Gastrocnemius medialis (tissue), 4 donors: ENCODE data around the gene SUN1.

Experiments
- POLR2A ChIP-seq, 2 donors: fragments of 450-650 bp; IDR thresholded peaks; one replicate each; pipeline ENCODE4 v1.6.1; 2017; ENCODE audit warnings: antibody characterized with exemption in 2 of 2, mild to moderate bottlenecking in 2 of 2, moderate library complexity in 2 of 2
- TF ChIP-seq, protein P1 (sequence below), 5 experiments: fragments of 450-650 bp in 3 of 5; fragments of 200-600 bp in 2 of 5; sonication (generic) in 2 of 5; IDR thresholded peaks in 4 of 5; conservative IDR thresholded peaks in 1 of 5; 1 replicate in 4 of 5; 2 replicates in 1 of 5; pipeline ENCODE4 v1.5.1; 2016 to 2019; ENCODE audit warnings: antibody characterized with exemption in 5 of 5, mild to moderate bottlenecking in 3 of 5, moderate library complexity in 3 of 5

DNA sequence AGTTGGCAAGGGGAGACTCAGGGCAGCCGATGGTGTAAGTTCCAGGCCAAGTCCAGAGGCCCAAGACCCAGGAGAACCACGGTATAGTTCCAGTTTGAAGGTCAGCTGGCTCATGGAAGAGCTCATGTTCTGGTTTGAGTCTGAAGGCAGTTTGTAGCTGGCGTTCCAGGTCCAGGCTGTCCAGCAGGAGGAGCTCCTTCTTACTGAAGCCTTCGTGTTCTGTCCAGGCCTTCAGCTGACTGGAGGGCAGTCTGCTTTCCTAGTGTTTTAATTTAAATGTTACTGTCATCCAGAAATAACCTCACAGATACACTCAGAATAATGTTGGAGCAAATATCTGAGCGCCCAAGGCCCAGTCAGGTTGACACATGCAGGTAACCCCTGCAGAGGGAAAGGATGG lies 4.2 kb downstream of the SUN1 start:
- TF ChIP-seq, protein P1, sequence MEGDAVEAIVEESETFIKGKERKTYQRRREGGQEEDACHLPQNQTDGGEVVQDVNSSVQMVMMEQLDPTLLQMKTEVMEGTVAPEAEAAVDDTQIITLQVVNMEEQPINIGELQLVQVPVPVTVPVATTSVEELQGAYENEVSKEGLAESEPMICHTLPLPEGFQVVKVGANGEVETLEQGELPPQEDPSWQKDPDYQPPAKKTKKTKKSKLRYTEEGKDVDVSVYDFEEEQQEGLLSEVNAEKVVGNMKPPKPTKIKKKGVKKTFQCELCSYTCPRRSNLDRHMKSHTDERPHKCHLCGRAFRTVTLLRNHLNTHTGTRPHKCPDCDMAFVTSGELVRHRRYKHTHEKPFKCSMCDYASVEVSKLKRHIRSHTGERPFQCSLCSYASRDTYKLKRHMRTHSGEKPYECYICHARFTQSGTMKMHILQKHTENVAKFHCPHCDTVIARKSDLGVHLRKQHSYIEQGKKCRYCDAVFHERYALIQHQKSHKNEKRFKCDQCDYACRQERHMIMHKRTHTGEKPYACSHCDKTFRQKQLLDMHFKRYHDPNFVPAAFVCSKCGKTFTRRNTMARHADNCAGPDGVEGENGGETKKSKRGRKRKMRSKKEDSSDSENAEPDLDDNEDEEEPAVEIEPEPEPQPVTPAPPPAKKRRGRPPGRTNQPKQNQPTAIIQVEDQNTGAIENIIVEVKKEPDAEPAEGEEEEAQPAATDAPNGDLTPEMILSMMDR (IDR thresholded peaks at IDR 0.05 in 4 of 5, conservative IDR thresholded peaks at IDR 0.05 in 1 of 5): peak; percentile 23 to 56 (median 45)
- no peak for TF ChIP-seq POLR2A (IDR thresholded peaks at IDR 0.05)
